Measurements from ENCODE around the gene CELA3A. TPM values are rescaled to one million over a fixed set of nuclear protein-coding genes. Genes with fewer than 3 reads are reported as not detected.

CELA3A gene
- total RNA-seq, 1 experiment from 2014 or later: not detected

- TF ChIP-seq CTCF (IDR thresholded peaks at IDR 0.05; ENCODE audit: unreplicated experiment): no peak
- no TSS peak for BruUV-seq (replicated peaks)
- intact Hi-C loops (cut with micrococcal nuclease): no loop called here
- no peak for DNase-seq (ENCODE audit: unreplicated experiment)
- Mint-ChIP-seq H3K9me3 (ENCODE audit: unreplicated experiment) (peaks cover 3% of the 10 kb centered on the region), H3K36me3 (ENCODE audit: insufficient read depth, unreplicated experiment) (peaks cover 6% of the 10 kb centered on the region), H3K27ac (ENCODE audit: low read depth, unreplicated experiment) (no peak overlapping the region), H3K4me1 (ENCODE audit: insufficient read depth, unreplicated experiment) (peaks cover 11% of the 10 kb centered on the region), H3K27me3 (ENCODE audit: insufficient read depth, unreplicated experiment) (no peaks in the 10 kb centered on the region), H3K4me3 (ENCODE audit: unreplicated experiment) (no peak overlapping the region)
- POLR2A ChIA-PET: interaction anchor here (1.0 to 4.9 kb wide), 3 partner anchors 9 to 26 kb away, joined by 3 to 111 read pairs (median 5); no protein-coding TSS in a partner anchor
- CTCF ChIA-PET: interaction anchor here (0.8 to 1.4 kb wide), 2 partner anchors 10 to 19 kb away, joined by 5 to 6 read pairs; no protein-coding TSS in a partner anchor
These were observed 48.9 kb downstream of the CELA3A start for GRCh38 chr1:22050330-22050729.

- DNase-seq (ENCODE audit: unreplicated experiment): no peak
- BruUV-seq (replicated peaks): no TSS peak
- Mint-ChIP-seq H3K27me3 (ENCODE audit: insufficient read depth, unreplicated experiment) (no peaks in the 10 kb centered on the region), H3K27ac (ENCODE audit: low read depth, unreplicated experiment) (no peak overlapping the region), H3K4me1 (ENCODE audit: insufficient read depth, unreplicated experiment) (peaks cover 15% of the 10 kb centered on the region), H3K9me3 (ENCODE audit: unreplicated experiment) (no peaks in the 10 kb centered on the region), H3K36me3 (ENCODE audit: insufficient read depth, unreplicated experiment) (peaks cover 19% of the 10 kb centered on the region), H3K4me3 (ENCODE audit: unreplicated experiment) (peak overlapping the region; percentile 89)
- CTCF ChIA-PET: interaction anchor here (0.6 to 1.4 kb wide), 2 partner anchors 11 to 51 kb away, joined by 3 to 6 read pairs; no protein-coding TSS in a partner anchor
- POLR2A ChIA-PET: interaction anchor here (0.7 to 6.1 kb wide), 8 partner anchors 12 to 269 kb away, joined by 4 to 111 read pairs (median 16); partner anchors contain the start of gene USP48
- intact Hi-C loops (cut with micrococcal nuclease): no loop called here
- TF ChIP-seq CTCF (IDR thresholded peaks at IDR 0.05; ENCODE audit: unreplicated experiment): no peak
These were observed 50.2 kb downstream of the CELA3A start for GRCh38 chr1:22051607-22052114.

GRCh38 chr1:22052115-22053016 lies 50.9 kb downstream of the CELA3A start, which contains the start of gene CDC42:
TSS of gene CDC42 (plus strand) at chr1:22052709. CDS start at chr1:22078479, 25,770 bp downstream.
- POLR2A ChIA-PET: interaction anchor here (0.6 to 6.1 kb wide), 25 partner anchors 8 to 810 kb away, joined by 3 to 111 read pairs (median 5); partner anchors contain the start of genes HSPG2 and USP48
- Mint-ChIP-seq H3K9me3 (ENCODE audit: unreplicated experiment) (no peaks in the 10 kb centered on the region), H3K4me1 (ENCODE audit: insufficient read depth, unreplicated experiment) (peaks cover 15% of the 10 kb centered on the region), H3K27me3 (ENCODE audit: insufficient read depth, unreplicated experiment) (no peaks in the 10 kb centered on the region), H3K27ac (ENCODE audit: low read depth, unreplicated experiment) (peak within 1 kb of the TSS; percentile 93), H3K4me3 (ENCODE audit: unreplicated experiment) (peak within 1 kb of the TSS; percentile 89), H3K36me3 (ENCODE audit: insufficient read depth, unreplicated experiment) (peaks cover 26% of the 10 kb centered on the region)
- DNase-seq (ENCODE audit: unreplicated experiment): peak; percentile 96
- TF ChIP-seq CTCF (IDR thresholded peaks at IDR 0.05; ENCODE audit: unreplicated experiment): no peak
- TSS peak; percentile 36 for BruUV-seq (replicated peaks)
- CTCF ChIA-PET: interaction anchor here (0.5 to 0.6 kb wide), 3 partner anchors 51 to 912 kb away, joined by 3 read pairs; no protein-coding TSS in a partner anchor
- intact Hi-C loops (cut with micrococcal nuclease): no loop called here
